ENCODE measurements around the gene MTCL1. TPM values are rescaled to one million over a fixed set of nuclear protein-coding genes. Genes with fewer than 3 reads are reported as not detected.

The MTCL1 gene
- total and polyA plus RNA-seq, 2 of the 8 experiments (the other 6 are each of a cell fraction or from before 2014, with no cell fraction given): 16.6 to 60.8 TPM

- TF ChIP-seq KDM5A (IDR thresholded peaks at IDR 0.05; ENCODE audit: low read length): no peak
- TF ChIP-seq CBX8 (IDR thresholded peaks at IDR 0.05; ENCODE audit: borderline replicate concordance, low read depth, low read length): no peak
- no peak for TF ChIP-seq NRF1 (IDR thresholded peaks at IDR 0.05; ENCODE audit: low read depth, low read length)
- no peak for TF ChIP-seq SP2 (IDR thresholded peaks at IDR 0.05; ENCODE audit: low read length)
- no peak for TF ChIP-seq CHD2 (IDR thresholded peaks at IDR 0.05; ENCODE audit: low read length)
- no peak for TF ChIP-seq SRF (IDR thresholded peaks at IDR 0.05; ENCODE audit: low read depth, low read length)
- TF ChIP-seq CHD1 (IDR thresholded peaks at IDR 0.05; ENCODE audit: low read depth, low read length): no peak
Measured at GRCh38 chr18:8799596-8800441, 94.5 kb downstream of the MTCL1 start (continued).
